AG10803 (cell line): ENCODE measurements around the gene NDUFB6.
A peak's percentile ranks its signal among the peaks of the same experiment; 100 is the strongest.
"Not testable (repeated sequence)": the region's sequence is repeated elsewhere in the genome, so short reads cannot be mapped to it uniquely, and the experiment has no call there.

Source experiments
- DNase-seq: peaks from one replicate; pipeline ENCODE4 v3.0.0; 2010; ENCODE audit warnings: low read depth
- H3K4me3 ChIP-seq: 2 replicates; pipeline ENCODE4 v1.5.1; 2011; ENCODE audit warnings: mild to moderate bottlenecking, low read length, control low read depth
- CTCF ChIP-seq: conservative IDR thresholded peaks from 2 replicates; pipeline ENCODE4 v1.5.1; 2011; ENCODE audit warnings: mild to moderate bottlenecking, low read length, control low read depth, inconsistent platforms

The NDUFB6 gene

GRCh38 chr9:32533336-32533735 is 39.6 kb downstream of the NDUFB6 start:
- DNase-seq: no peak
- no peak for TF ChIP-seq CTCF

GRCh38 chr9:32526707-32527048 is 46.3 kb downstream of the NDUFB6 start:
- H3K4me3 ChIP-seq: peak overlapping the region; percentile 78
- no peak for DNase-seq
- TF ChIP-seq CTCF: no peak

More at GRCh38 chr9:32533336-32533735, 39.6 kb downstream of the NDUFB6 start:
- H3K4me3 ChIP-seq: no peak overlapping the region

GRCh38 chr9:32526041-32526706 is 46.8 kb downstream of the NDUFB6 start, which contains the start of gene RIGI:
Gene RIGI (minus strand): TSS chr9:32526196. CDS start chr9:32526166, 30 bp downstream.
- DNase-seq: peak; percentile 87
- H3K4me3 ChIP-seq: peak within 1 kb of the TSS; percentile 78
- peak; percentile 43 for TF ChIP-seq CTCF

GRCh38 chr9:32525709-32526030 is 47.3 kb downstream of the NDUFB6 start:
- H3K4me3 ChIP-seq: peak overlapping the region; percentile 78
- TF ChIP-seq CTCF: no peak
- no peak for DNase-seq

GRCh38 chr9:32524892-32525708 is 47.9 kb downstream of the NDUFB6 start:
- H3K4me3 ChIP-seq: peak overlapping the region; percentile 78
- TF ChIP-seq CTCF: no peak
- DNase-seq: peak; percentile 5

- not testable (repeated sequence) for H3K4me3 ChIP-seq, DNase-seq
These were observed 48.4 kb downstream of the NDUFB6 start for GRCh38 chr9:32524558-32524891.

- no peak for TF ChIP-seq CTCF
- no peak for DNase-seq
- no peak overlapping the region for H3K4me3 ChIP-seq
These were observed 49.0 kb downstream of the NDUFB6 start for GRCh38 chr9:32523910-32524309.
